LNCAP (cell line): Measurements from ENCODE around the gene LGR6.

Experiments used
- CTCF ChIP-seq: fragments of 450-650 bp; IDR thresholded peaks from 2 replicates; pipeline ENCODE4 v1.5.1; 2017; ENCODE audit warnings: mild to moderate bottlenecking

The LGR6 gene

DNA sequence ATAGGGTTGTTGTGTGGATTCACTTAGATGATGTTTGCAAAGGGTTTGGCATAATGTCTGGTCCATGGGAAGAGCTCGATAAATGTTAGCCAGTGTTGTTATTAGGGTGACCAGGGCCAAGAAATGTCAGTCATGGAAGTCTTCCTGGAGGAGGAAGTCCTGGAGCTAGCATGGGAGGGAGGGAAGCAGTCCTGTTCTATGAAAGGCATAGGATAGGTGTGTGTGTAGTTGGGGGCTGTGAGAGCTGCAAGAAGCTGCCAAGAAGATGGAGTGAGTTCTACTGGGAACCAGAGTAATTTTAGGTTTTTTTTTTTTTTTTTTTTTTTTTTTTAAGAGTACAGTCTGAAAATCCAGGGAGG lies 4.7 kb downstream of the LGR6 start:
- TF ChIP-seq CTCF = no peak

DNA sequence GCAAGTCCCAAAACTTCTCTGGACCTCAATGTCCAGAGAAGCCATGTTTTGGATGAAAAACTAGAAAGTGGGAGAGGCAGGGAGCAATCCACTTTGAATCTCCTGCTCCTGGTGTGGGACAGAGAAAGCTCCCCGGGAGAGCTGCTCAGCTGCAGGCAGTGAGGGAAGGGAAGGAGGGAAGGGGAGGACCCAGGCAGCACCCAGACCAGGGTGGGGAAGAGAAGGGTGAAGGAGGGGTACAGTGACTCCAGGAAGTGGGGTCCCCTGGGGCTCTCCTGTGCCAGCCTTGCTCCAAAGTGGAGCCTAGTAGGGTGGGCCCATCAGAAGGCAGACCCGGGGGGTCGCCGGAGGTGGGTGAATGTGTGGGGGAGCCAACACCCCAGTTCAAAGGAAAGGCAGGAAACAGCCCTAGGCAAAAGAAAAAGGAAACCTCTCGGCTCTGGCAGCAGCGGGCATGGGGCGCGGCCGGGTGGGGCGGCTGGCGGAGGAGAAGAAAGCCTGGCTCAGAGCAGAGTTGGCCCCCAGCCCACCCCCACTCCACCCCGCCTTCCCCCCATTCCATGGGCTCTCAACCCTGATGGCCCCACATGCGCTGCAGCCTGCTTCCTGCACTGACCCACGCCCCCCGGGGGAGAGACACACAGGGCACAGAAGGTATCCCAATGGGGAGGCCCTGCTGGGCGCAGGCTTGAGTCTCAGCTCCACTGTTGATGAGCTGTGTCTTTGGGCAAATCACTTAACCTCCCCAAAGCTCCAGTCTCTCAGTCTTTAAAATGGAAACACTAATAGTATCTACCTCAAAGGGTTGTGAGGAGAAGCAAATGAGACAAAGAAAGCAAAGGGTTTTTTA lies 5.7 kb downstream of the LGR6 start:
- TF ChIP-seq CTCF = no peak

DNA sequence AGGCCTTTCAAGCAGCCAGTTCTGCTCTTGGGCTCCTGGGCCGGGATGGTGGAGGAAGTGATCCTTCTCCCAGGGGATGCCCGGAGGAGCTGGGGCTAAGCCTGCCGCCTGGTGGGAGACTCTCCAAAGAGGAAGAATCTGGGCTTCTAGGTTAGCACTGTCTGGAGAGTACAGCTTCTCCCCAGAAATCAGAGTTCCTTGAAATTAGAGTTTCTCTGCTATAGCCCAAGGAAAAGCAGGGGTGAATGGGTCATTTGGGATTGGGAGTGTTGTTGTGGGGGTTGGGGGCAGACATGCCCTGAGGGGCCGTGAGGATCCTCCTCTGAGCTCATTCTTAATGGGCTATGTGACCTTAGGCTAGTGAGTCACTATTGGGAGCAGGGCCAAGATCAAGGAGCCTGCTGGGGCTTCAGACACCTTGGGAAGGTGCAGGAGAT lies 6.5 kb downstream of the LGR6 start:
- no peak for TF ChIP-seq CTCF

GRCh38 chr1:202200669-202201068 lies 7.1 kb downstream of the LGR6 start:
- no peak for TF ChIP-seq CTCF

GRCh38 chr1:202201266-202201665 lies 7.7 kb downstream of the LGR6 start:
- no peak for TF ChIP-seq CTCF

DNA sequence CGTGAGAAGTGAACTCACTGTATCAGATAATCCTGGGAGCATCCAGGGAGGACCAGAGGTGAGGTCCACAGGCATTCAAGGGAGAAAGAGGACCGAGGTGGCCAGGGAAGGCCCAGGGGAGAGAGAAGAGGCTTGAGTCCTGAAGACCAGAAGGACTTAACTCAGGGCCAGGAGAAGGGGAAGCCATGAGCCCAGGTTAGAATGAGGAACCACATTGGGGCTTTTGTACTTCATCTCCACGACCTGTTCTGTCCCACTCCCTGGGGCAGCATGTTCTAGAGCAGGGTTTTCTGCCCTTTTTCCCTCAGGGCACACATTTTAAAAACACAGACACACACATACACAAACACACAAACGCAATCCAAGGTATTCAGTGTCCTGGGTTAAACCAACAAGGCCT lies 8.4 kb downstream of the LGR6 start:
- TF ChIP-seq CTCF = no peak

DNA sequence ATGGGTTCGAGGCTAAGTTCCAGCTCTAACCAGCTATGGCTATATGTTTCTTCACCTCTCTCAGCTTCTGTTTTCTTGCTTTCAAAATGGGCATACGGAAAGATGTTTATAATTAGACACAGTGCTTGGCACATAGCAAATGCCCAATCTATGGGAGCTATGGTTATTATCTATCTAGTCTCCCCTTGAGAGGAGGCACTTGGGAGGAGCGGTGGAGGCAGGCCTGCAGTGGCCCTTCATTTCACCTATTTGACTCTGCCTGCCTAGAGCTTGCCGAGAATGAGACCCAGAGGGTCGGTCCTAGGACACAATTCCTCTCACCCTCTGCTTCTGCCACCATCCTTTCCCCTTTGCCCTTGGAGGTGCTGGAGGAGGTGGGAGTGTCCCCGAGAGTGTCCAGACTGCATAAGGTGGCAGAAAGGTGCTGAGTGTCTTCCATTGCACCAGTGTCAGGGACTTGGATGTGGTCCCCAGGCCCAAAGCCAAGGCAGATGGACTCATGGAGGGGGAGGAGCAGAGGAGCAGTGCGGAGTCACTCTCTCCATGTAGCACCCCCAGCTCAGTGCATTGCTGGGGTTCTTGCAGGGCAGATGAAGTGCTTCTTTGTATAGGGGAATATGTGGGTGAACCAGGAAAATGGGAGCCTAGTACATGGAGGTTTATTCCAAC lies 9.0 kb downstream of the LGR6 start:
- TF ChIP-seq CTCF = no peak
